Measurements from ENCODE around the gene SPI1. TPM values are rescaled to one million over a fixed set of nuclear protein-coding genes. Genes with fewer than 3 reads are reported as not detected.

SPI1 gene
- total and polyA plus RNA-seq, 2 donors (not counting 3 experiments of a cell fraction or from before 2014, with no cell fraction given) = not detected

- Histone ChIP-seq H3K9me1 (replicated peaks; ENCODE audit: control insufficient read depth, extremely low read depth, insufficient read depth, low read length) (no peaks in the 10 kb centered on the region), H2AFZ (ENCODE audit: low read depth, low read length) (no peak overlapping the region), H3K27ac (ENCODE audit: insufficient read depth, low read depth, low read length) (no peak overlapping the region), H3K4me1 (ENCODE audit: control insufficient read depth, extremely low read depth, insufficient read depth, low read length) (peaks cover 9% of the 10 kb centered on the region), H3K9ac (replicated peaks; ENCODE audit: extremely low read depth, insufficient read depth, low read length) (no peak overlapping the region), H3K4me3 (replicated peaks in 1 of 3; ENCODE audit: insufficient read depth in 1 of 3, low read depth in 1 of 3, low read length in 3 of 3) (no peak overlapping the region), H3K36me3 (ENCODE audit: control insufficient read depth in 2 of 2, extremely low read depth in 1 of 2, insufficient read depth in 2 of 2, low read length in 2 of 2) (no peaks in the 10 kb centered on the region), H3K9me3 (replicated peaks; ENCODE audit: control insufficient read depth, insufficient read depth, low read length) (no peaks in the 10 kb centered on the region), H3K79me2 (ENCODE audit: control insufficient read depth, insufficient read depth, low read length) (no peaks in the 10 kb centered on the region), H3K27me3 (ENCODE audit: control insufficient read depth in 2 of 2, insufficient read depth in 2 of 2, low read length in 2 of 2) (peaks cover 2 to 4% of the 10 kb centered on the region in 2 experiments), H4K20me1 (replicated peaks; ENCODE audit: control insufficient read depth, extremely low read depth, insufficient read depth, low read length) (no peaks in the 10 kb centered on the region), H3K4me2 (ENCODE audit: insufficient read depth, low read length) (no peak overlapping the region)
- CTCF ChIA-PET = interaction anchor here (1.2 to 4.7 kb wide), 5 partner anchors 17 to 76 kb away, joined by 3 to 148 read pairs (median 74); partner anchors contain the start of gene SLC39A13
- BruUV-seq (replicated peaks) = no TSS peak
- DNase-seq (ENCODE audit: low read depth, low spot score) (no peak), FAIRE-seq (no peak)
- POLR2A ChIA-PET = no interaction called here
- dilution Hi-C loops (cut with MboI; ENCODE audit: extremely low pct_ligation_motif_present, low sequenced_read_pairs) (no loop called here), intact Hi-C loops (cut with micrococcal nuclease) (no loop called here)
- TF ChIP-seq MYC (IDR thresholded peaks at IDR 0.05; ENCODE audit: low read depth, low read length) (no peak), GATA2 (IDR thresholded peaks at IDR 0.05; ENCODE audit: insufficient read depth, insufficient read length, low read depth, low read length) (no peak), POLR2AphosphoS5 (IDR thresholded peaks at IDR 0.05; ENCODE audit: insufficient read depth, low read depth, low read length) (no peak), FOS (IDR thresholded peaks at IDR 0.05; ENCODE audit: borderline replicate concordance, insufficient read depth, low read length) (no peak), POLR2A (IDR thresholded peaks at IDR 0.05; ENCODE audit: low read depth, low read length) (no peak), JUN (IDR thresholded peaks at IDR 0.05; ENCODE audit: borderline replicate concordance, insufficient read depth, insufficient read length, low read depth) (no peak), EZH2 (IDR thresholded peaks at IDR 0.05; ENCODE audit: borderline replicate concordance, low read depth, low read length, severe bottlenecking) (no peak)
- TF ChIP-seq, protein P1, sequence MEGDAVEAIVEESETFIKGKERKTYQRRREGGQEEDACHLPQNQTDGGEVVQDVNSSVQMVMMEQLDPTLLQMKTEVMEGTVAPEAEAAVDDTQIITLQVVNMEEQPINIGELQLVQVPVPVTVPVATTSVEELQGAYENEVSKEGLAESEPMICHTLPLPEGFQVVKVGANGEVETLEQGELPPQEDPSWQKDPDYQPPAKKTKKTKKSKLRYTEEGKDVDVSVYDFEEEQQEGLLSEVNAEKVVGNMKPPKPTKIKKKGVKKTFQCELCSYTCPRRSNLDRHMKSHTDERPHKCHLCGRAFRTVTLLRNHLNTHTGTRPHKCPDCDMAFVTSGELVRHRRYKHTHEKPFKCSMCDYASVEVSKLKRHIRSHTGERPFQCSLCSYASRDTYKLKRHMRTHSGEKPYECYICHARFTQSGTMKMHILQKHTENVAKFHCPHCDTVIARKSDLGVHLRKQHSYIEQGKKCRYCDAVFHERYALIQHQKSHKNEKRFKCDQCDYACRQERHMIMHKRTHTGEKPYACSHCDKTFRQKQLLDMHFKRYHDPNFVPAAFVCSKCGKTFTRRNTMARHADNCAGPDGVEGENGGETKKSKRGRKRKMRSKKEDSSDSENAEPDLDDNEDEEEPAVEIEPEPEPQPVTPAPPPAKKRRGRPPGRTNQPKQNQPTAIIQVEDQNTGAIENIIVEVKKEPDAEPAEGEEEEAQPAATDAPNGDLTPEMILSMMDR (IDR thresholded peaks at IDR 0.05; ENCODE audit: extremely low read depth in 1 of 2, insufficient read depth in 1 of 2, low read depth in 1 of 2, low read length in 2 of 2) = no peak
- TF ChIP-seq, protein P2, sequence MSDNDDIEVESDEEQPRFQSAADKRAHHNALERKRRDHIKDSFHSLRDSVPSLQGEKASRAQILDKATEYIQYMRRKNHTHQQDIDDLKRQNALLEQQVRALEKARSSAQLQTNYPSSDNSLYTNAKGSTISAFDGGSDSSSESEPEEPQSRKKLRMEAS (IDR thresholded peaks at IDR 0.05; ENCODE audit: insufficient read depth, insufficient read length) = no peak
Observed at GRCh38 chr11:47372422-47372821, 5.9 kb downstream of the SPI1 start.
